SK-N-SH (cell line): ENCODE results near the gene SVIL. TPM values are rescaled to one million over a fixed set of nuclear protein-coding genes. Genes with fewer than 3 reads are reported as not detected.
"Not testable (repeated sequence)": the region's sequence is repeated elsewhere in the genome, so short reads cannot be mapped to it uniquely, and the experiment has no call there.

ENCODE experiments used
- CTCF ChIA-PET: fragments of 300-600, 350-600 bp; formaldehyde crosslinking; extraction: SDS; loops from one replicate; lab custom pipeline; 2021; lab: Yijun Ruan, JAX
- POLR2A ChIA-PET: fragments of 350-600 bp; sonication (Branson Sonifier 250); formaldehyde crosslinking; extraction: SDS; loops from one replicate; lab custom pipeline; 2020; ENCODE audit warnings: antibody characterized with exemption, inconsistent platforms; lab: Yijun Ruan, JAX
- DNase-seq: peaks from one replicate; pipeline ENCODE4 v3.0.0; 2012
- H2AFZ ChIP-seq: fragments of 200-600 bp; sonication (generic); 2 replicates; pipeline ENCODE4 v1.8.1; 2016; ENCODE audit warnings: antibody characterized with exemption, mild to moderate bottlenecking, low read depth
- H3F3A ChIP-seq: fragments of 200-600 bp; sonication (generic); replicated peaks from 2 replicates; pipeline ENCODE3; 2016; ENCODE audit warnings: antibody characterized with exemption, mild to moderate bottlenecking; ENCODE audit not compliant: insufficient read depth
- H3K27ac ChIP-seq, 2 experiments: fragments of 200-500 bp in 1 of 2; fragments of 200-600 bp in 1 of 2; sonication (Bioruptor generic) in 1 of 2; sonication (generic), shearing (Covaris generic) in 1 of 2; 2 replicates each; pipeline versions ENCODE4 v1.5.1 to v1.6.1; 2014 to 2016; ENCODE audit warnings: low read depth in 2 of 2, inconsistent platforms in 1 of 2, low read length in 1 of 2, mild to moderate bottlenecking in 1 of 2, mixed read lengths in 1 of 2
- H3K27me3 ChIP-seq: fragments of 200-600 bp; sonication (generic), shearing (Covaris generic); 2 replicates; pipeline ENCODE4 v1.6.1; 2016; ENCODE audit warnings: mixed run types; ENCODE audit not compliant: insufficient read depth
- H3K36me3 ChIP-seq, 2 experiments: fragments of 200-500 bp in 1 of 2; fragments of 200-600 bp in 1 of 2; sonication (Bioruptor generic) in 1 of 2; sonication (generic) in 1 of 2; replicated peaks in 1 of 2; 2 replicates each; pipeline versions ENCODE3 to v1.5.1; 2014 to 2016; ENCODE audit warnings: low read length in 1 of 2, mild to moderate bottlenecking in 1 of 2; ENCODE audit not compliant: insufficient read depth in 2 of 2, control insufficient read depth in 1 of 2
- H3K4me1 ChIP-seq, 2 experiments: fragments of 200-500 bp in 1 of 2; fragments of 200-600 bp in 1 of 2; sonication (Bioruptor generic) in 1 of 2; sonication (generic), shearing (Covaris generic) in 1 of 2; 2 replicates each; pipeline versions ENCODE4 v1.5.1 to v1.6.1; 2014 to 2016; ENCODE audit warnings: low read depth in 1 of 2, low read length in 1 of 2, mixed run types in 1 of 2; ENCODE audit not compliant: insufficient read depth in 2 of 2, control insufficient read depth in 1 of 2
- H3K4me2 ChIP-seq: fragments of 200-600 bp; sonication (generic), shearing (Covaris generic); 2 replicates; pipeline ENCODE4 v1.6.1; 2017; ENCODE audit warnings: mixed run types
- H3K4me3 ChIP-seq, 2 experiments: fragments of 200-500 bp in 1 of 2; fragments of 200-600 bp in 1 of 2; sonication (Bioruptor generic) in 1 of 2; sonication (generic), shearing (Covaris generic) in 1 of 2; 2 replicates each; pipeline versions ENCODE4 v1.5.1 to v1.8.1; 2014 to 2016; ENCODE audit warnings: low read depth in 2 of 2, inconsistent platforms in 1 of 2, low read length in 1 of 2, mild to moderate bottlenecking in 1 of 2, mixed read lengths in 1 of 2, moderate library complexity in 1 of 2
- H3K79me2 ChIP-seq: fragments of 200-600 bp; sonication (generic); 2 replicates; pipeline ENCODE4 v1.8.1; 2017; ENCODE audit warnings: mild to moderate bottlenecking; ENCODE audit not compliant: insufficient read depth
- H3K9ac ChIP-seq: fragments of 200-600 bp; sonication (generic); 2 replicates; pipeline ENCODE4 v1.6.1; 2017; ENCODE audit warnings: mixed run types
- H3K9me2 ChIP-seq: fragments of 200-600 bp; sonication (generic); 2 replicates; pipeline ENCODE4 v1.6.1; 2017; ENCODE audit warnings: mixed run types
- H3K9me3 ChIP-seq: fragments of 200-600 bp; sonication (generic); 2 replicates; pipeline ENCODE4 v1.6.1; 2017; ENCODE audit warnings: mixed run types, mild to moderate bottlenecking, moderate library complexity
- H4K20me1 ChIP-seq: fragments of 200-600 bp; sonication (generic); 2 replicates; pipeline ENCODE4 v1.6.1; 2017; ENCODE audit warnings: mild to moderate bottlenecking, mixed run types; ENCODE audit not compliant: insufficient read depth
- EZH2phosphoT487 ChIP-seq: fragments of 200-600 bp; sonication (generic); IDR thresholded peaks from 2 replicates; pipeline ENCODE4 v1.6.1; 2017; ENCODE audit warnings: low read depth, mixed run types, mild to moderate bottlenecking, antibody characterized with exemption, moderate library complexity, borderline replicate concordance
- JUND ChIP-seq: IDR thresholded peaks from 2 replicates; pipeline ENCODE4 v1.4.0; 2012
- NRF1 ChIP-seq: IDR thresholded peaks from 2 replicates; pipeline ENCODE4 v1.6.1; 2012; ENCODE audit warnings: low read depth, mild to moderate bottlenecking, low read length
- RAD21 ChIP-seq: IDR thresholded peaks from 2 replicates; pipeline ENCODE4 v1.6.1; 2012; ENCODE audit warnings: mild to moderate bottlenecking, low read length
- TCF12 ChIP-seq: IDR thresholded peaks from 2 replicates; pipeline ENCODE4 v1.4.0; 2012
- ZBTB33 ChIP-seq: IDR thresholded peaks from 2 replicates; pipeline ENCODE4 v1.4.0; 2012; ENCODE audit warnings: low read depth, borderline replicate concordance
- WGBS: methylation state at CpG from one replicate; pipeline ENCODE4 v1.1.6; 2017; ENCODE audit warnings: low lambda C conversion rate; 5-methylcytosine and 5-hydroxymethylcytosine counted together
- polyA plus RNA-seq, 3 experiments: library from polyadenylated mRNA; depleted of rRNA; stranded (reverse); fragments of >200 nt; gene quantifications; 2 replicates each; pipeline ENCODE4 v1.2.3, GENCODE V29; 2012
- TF ChIP-seq, protein P1 (sequence below): fragments of 150-350 bp; IDR thresholded peaks from 2 replicates; pipeline ENCODE4 v1.6.1; 2017; ENCODE audit warnings: antibody characterized with exemption, low read length, low read depth, borderline replicate concordance
- TF ChIP-seq, protein P2 (sequence below): IDR thresholded peaks from 2 replicates; pipeline ENCODE4 v1.6.1; 2012; ENCODE audit warnings: mild to moderate bottlenecking, low read depth, low read length, moderate library complexity

The SVIL gene
- polyA plus RNA-seq, 1 of the 3 experiments (the other 2 are of a cell fraction) = 48.7 TPM

GRCh38 chr10:29491918-29492317 lies 142.9 kb downstream of the SVIL start:
- TF ChIP-seq TCF12 = no peak
- no peak for TF ChIP-seq RAD21
- TF ChIP-seq ZBTB33 = no peak
- no peak for TF ChIP-seq EZH2phosphoT487
- TF ChIP-seq, protein P1, sequence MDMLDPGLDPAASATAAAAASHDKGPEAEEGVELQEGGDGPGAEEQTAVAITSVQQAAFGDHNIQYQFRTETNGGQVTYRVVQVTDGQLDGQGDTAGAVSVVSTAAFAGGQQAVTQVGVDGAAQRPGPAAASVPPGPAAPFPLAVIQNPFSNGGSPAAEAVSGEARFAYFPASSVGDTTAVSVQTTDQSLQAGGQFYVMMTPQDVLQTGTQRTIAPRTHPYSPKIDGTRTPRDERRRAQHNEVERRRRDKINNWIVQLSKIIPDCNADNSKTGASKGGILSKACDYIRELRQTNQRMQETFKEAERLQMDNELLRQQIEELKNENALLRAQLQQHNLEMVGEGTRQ = no peak
- no peak for TF ChIP-seq NRF1
- TF ChIP-seq, protein P2, sequence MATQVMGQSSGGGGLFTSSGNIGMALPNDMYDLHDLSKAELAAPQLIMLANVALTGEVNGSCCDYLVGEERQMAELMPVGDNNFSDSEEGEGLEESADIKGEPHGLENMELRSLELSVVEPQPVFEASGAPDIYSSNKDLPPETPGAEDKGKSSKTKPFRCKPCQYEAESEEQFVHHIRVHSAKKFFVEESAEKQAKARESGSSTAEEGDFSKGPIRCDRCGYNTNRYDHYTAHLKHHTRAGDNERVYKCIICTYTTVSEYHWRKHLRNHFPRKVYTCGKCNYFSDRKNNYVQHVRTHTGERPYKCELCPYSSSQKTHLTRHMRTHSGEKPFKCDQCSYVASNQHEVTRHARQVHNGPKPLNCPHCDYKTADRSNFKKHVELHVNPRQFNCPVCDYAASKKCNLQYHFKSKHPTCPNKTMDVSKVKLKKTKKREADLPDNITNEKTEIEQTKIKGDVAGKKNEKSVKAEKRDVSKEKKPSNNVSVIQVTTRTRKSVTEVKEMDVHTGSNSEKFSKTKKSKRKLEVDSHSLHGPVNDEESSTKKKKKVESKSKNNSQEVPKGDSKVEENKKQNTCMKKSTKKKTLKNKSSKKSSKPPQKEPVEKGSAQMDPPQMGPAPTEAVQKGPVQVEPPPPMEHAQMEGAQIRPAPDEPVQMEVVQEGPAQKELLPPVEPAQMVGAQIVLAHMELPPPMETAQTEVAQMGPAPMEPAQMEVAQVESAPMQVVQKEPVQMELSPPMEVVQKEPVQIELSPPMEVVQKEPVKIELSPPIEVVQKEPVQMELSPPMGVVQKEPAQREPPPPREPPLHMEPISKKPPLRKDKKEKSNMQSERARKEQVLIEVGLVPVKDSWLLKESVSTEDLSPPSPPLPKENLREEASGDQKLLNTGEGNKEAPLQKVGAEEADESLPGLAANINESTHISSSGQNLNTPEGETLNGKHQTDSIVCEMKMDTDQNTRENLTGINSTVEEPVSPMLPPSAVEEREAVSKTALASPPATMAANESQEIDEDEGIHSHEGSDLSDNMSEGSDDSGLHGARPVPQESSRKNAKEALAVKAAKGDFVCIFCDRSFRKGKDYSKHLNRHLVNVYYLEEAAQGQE = no peak
- no peak for TF ChIP-seq JUND
- Histone ChIP-seq H3K9me2 (no peaks in the 10 kb centered on the region), H3K79me2 (no peaks in the 10 kb centered on the region), H4K20me1 (peaks cover 10% of the 10 kb centered on the region; the same call in 1 of the 2 replicates), H3K27me3 (no peaks in the 10 kb centered on the region), H2AFZ (no peak overlapping the region), H3K36me3 (peaks cover 73 to 85% of the 10 kb centered on the region in 2 experiments), H3K4me2 (no peak overlapping the region), H3K9ac (no peak overlapping the region), H3K4me1 (peaks cover 0 to 7% of the 10 kb centered on the region in 2 experiments; a peak in 2 of 4 replicates), H3K9me3 (no peaks in the 10 kb centered on the region), H3F3A (peaks cover 5% of the 10 kb centered on the region), H3K27ac (no peak overlapping the region), H3K4me3 (no peak overlapping the region)
- ChIA-PET CTCF (interaction anchor here (1.0 to 1.1 kb wide), 3 partner anchors 21 to 100 kb away, joined by 3 to 5 read pairs (median 3); no protein-coding TSS in a partner anchor), POLR2A (no interaction called here)
- 93% methylated on average over 4 of the region's 5 CpGs for WGBS
- no peak for DNase-seq

DNA sequence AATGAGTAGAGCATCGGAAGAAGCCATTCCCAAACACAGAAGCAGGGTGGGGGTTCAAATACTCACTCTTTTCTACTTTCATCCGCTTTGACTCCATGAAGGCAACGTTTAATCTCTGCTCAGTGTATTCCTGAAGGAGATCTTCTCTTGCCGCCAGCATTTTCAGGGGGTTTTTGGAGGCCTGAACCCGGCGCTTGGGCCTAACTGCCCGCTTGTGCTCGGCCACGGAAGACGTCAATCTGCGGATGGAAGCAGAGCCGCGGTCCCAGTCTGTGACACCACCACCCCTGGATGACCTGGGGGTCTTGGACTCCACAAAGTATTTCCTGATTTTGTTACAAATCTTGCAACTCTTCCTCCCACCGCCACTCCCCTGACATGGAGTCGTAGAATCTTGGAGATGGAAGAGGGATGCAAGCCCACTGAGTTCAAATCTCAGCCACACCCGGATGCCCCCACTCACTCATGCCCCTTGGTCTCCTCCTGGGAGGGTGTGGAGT lies 143.9 kb downstream of the SVIL start:
- WGBS = 95% methylated on average over 16 of the region's 16 CpGs
- H3K36me3 ChIP-seq = peaks cover 80 to 89% of the 10 kb centered on the region in 2 experiments
- POLR2A ChIA-PET, H3F3A ChIP-seq, H2AFZ ChIP-seq, H3K4me2 ChIP-seq, H3K79me2 ChIP-seq, H3K9ac ChIP-seq, H3K9me2 ChIP-seq, H3K4me1 ChIP-seq, H3K27ac ChIP-seq, H3K9me3 ChIP-seq, H3K27me3 ChIP-seq, H4K20me1 ChIP-seq, H3K4me3 ChIP-seq, DNase-seq: not testable (repeated sequence)
- CTCF ChIA-PET = interaction anchor here (1.1 kb wide), 1 partner anchor 62 kb away, joined by 3 read pairs; no protein-coding TSS in a partner anchor

- H3F3A ChIP-seq, H3K27me3 ChIP-seq, POLR2A ChIA-PET, H3K9me2 ChIP-seq, H3K9ac ChIP-seq, H4K20me1 ChIP-seq, H3K4me2 ChIP-seq, CTCF ChIA-PET, H3K4me1 ChIP-seq, H3K79me2 ChIP-seq, H3K9me3 ChIP-seq, DNase-seq, H3K27ac ChIP-seq, H2AFZ ChIP-seq, H3K4me3 ChIP-seq: not testable (repeated sequence)
- WGBS = 88% methylated on average over 14 of the region's 14 CpGs
- peaks cover 78 to 83% of the 10 kb centered on the region in 2 experiments for H3K36me3 ChIP-seq
Observed at GRCh38 chr10:29488471-29488870, 146.3 kb downstream of the SVIL start.
